Stimulated activated CD4-positive, alpha-beta T cell treated with anti-CD3 and anti-CD28 coated beads, Interleukin-4, amount 100 ng/mL, for 4 hours (primary cell): ENCODE results near the gene TFEB.

Source experiments
- DNase-seq, 2 experiments: peaks; one replicate each; pipeline ENCODE4 v3.0.0-alpha.2; 2020

Gene TFEB

DNA sequence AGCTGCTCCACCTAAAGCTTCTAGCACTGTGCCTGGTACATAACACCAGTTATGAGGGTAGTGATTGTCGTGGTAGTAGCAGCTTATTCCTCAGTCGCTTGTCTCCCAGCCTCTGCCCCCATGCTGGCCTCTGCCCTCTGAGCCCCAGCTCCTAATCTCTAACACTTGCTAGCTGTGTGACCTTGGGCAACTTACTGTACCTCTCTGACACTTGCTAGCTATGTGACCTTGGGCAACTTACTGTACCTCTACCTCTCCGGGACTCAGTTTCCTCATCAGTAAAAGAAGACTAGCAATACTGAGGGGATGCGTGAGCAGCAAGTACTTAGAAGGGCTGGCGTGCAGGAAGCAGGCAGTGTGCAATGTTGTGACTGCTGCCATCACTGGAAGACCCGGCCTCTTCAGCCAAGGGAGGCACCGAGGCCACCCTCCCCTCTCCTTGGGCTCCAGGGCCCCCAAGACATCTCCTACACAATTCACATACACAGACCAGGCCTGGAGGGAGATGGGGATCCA, 87.3 kb downstream of the TFEB start:
- DNase-seq, result no peak

DNA sequence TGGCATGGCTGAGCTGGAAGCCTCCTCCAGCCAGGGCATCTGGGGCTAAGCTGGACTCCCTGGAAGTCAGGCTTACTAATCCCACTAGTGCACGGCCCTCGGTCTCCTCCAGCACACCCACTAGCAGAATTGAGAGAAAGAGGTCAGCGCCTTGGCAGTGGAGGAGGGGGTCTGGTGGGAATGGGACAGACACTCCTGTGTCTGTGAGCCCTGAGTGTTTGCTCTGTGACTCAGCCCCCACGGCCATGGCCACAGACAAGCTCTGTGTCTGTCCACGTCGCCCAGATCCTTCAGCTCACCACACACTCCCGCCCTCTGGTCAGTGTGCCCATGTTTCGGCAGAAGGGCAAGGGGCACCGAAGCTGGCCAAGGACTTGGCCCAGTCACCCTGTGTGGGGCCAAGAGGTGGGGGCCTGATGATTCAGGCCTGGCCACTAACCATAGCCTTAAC, 88.3 kb downstream of the TFEB start:
- DNase-seq, result no peak

DNA sequence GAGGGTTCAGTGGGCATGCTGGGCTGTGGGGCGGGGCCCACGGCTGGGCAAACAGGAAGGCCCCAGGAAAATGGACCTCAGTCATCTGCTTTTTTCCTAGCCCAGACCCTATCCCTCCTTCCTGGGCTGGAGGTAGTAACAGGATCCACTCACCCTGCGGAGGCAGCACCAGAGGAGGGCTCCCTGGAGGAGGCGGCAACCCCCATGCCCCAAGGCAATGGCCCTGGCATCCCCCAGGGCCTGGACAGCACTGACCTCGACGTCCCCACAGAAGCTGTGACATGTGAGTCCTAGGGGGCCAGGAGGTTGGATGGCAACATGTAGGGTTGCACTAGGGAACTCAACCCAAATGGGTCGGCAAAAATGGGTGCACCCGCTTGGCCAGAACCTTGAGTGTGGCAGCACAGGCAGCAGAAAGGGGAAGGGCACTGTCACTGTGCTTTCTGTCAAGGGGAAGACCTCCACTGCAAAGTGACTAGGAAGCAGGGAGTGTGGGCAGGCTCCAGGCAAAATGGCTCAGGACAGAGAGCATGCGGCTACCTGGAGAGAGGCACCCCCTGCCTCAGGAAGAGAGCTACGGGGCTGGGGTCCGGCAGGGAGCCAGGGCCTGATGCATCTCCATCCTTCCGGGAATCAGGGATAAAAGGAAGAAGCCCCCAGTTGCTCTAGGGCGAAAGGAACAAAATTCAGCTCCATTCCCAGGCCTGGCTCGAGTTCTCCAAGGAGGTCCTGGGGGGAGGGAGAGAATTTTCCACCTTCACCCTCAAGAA, 89.2 kb downstream of the TFEB start:
- DNase-seq, result no peak

DNA sequence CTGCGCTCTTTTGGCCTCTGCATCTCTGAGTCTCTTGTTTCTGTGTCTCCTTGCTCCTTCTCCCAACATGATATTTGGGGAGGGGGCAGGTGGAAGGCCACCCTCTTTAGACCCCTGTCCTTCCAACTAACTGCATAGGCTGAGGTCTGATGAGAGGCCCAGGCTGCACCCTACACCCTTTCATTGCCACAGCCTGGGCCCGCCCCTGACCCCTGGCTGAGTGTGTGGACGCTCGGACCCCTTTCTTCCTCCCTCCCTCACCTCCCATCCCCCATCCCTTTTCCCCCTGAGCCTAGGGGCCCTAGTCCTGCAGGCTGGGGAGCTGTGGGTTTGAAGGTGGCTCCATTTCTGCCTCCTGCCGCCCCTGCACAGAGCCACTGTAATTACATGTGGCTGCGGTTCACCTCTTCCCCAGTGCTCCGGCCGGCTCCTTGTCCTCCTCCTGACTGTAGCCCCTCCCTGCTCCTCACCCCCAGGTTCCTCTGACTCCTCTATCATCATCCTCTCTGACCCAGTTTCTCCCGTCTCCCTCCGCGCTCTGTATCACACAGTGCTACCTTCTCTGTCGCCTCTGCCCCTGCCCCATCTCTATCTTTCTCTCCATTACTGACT, 90.3 kb downstream of the TFEB start:
- no peak for DNase-seq

DNA sequence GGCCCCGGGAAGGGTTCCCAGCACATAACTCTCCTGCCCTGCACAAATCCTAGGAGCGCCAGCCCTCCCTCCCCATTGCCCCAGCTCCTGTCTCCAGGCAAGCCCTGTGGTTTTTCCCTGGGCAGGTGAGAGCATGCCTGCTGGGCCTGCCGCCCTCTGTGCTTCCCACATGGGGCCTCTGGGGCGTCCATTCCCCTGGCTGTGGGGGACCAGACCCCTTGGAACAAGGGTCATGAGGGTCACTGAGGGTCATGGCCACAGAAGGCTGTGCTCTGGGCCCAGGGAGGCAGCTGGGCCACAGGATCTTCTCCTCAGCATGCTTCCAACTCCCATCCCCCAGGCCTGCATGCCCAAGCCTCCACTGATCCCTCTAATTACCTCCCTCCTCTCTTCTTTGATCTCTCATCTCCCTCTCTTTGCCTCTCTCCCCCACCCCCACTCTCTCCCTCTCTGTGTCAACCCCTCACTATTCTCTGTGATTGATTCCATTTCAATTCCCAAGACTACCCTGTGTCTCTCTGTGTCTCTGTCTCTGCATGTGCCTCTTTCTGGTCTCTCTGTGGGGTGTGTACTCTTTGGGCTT, 91.0 kb downstream of the TFEB start:
- DNase-seq, result no peak

DNA sequence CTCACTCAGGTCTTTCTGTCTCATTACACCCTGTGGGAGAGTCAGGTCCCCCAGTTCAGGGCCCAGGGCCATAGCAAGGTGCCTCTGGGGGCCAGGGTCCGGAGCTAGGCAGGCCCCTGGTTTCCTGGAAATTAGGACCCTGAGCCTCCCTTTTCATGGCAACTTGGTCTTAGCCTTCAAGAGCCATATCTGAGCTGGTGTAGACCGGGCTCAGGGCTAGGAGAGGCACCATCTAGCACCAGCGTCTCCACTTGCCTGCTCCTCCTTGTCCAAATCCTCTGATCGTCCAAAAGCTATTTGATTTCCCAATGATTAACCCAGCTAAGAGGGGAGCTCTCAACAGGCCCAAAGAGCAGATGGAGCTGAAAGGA, 91.5 kb downstream of the TFEB start:
- DNase-seq, result no peak

DNA sequence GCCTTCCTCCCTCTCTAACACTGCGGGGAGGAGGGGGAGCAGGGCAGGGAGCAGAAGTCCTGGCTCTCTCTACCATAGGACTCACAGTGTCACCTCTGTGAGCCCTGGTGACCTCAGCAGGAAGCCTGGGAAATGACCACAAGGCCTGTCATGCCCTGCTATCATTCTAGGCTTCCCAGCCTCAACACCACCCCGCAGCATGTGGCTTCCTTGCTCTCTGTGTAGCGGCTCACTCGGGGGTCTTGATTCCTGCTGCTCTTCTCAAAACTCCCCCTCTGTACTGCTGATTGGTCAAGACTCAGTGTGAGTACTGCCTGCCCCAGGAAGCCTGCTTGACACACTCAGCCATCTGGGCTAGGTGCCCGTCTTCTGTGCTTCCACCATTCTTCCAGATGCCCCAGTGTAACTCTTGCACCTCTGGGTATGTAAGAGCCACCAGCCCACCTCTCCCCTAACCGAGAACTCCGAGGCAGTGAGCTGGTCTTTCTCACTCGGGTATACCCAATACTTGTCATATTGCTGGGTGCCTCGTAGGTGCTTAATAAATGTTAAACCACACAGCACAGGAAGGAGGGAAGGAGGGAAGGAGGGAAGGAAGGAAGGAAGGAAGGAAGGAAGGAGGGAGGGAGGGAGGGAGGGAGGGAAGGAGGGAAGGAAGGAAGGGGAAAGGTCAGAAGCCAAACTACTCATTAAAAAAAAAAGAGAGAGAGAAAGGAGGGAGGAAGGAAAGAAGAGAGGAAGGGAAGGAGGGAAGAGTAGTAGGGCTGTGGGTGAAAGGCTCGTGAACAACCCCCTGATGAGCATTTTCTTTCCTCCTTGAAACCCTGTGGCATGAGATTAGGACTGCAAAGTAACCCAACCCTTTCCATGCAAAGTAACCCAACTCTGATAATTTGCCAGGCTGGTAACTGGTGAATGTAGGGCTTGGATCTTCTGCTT, 92.2 kb downstream of the TFEB start:
- DNase-seq, result no peak

DNA sequence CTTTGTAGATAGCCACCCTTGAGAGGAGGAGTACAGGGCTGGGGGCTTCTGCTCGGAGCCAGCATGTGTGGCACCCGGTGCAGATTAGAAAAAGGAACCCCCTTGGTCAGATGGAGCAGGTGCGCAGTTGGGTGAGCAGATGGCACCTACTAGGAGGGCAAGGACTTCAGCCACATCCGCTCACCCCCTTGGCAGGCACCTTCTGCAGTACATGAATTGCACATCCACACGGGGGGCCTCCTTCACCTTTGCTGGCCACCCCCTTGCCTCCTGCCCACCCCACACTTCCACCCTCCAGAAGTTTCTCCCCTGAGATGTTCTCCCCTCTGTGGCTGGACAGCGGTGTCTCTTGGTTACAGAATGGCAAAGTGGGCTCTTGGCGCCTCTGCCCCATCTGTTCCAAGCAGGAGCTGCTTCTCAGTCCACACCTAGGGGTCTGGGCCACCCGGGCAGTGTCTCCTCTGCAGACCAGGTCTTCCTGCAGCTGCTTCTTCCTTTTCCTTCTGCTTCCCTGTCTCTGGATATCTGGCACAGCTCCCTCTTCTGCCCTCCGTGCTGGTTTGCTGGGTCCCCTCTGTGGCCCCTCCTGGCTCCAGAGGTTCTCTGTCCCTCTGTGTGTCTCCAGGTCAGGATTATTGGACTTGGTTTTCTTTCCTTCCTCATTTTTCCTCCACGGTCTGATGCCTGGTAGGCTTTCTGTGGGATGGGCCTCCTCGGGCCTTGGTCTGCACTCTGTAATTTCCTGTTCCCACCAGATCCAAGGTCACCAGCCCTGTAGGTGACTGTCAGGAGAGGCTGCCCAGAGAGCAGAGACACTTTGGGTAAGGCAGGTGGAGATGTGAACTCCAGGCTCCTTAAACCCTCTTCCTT, 93.1 kb downstream of the TFEB start:
- no peak for DNase-seq

DNA sequence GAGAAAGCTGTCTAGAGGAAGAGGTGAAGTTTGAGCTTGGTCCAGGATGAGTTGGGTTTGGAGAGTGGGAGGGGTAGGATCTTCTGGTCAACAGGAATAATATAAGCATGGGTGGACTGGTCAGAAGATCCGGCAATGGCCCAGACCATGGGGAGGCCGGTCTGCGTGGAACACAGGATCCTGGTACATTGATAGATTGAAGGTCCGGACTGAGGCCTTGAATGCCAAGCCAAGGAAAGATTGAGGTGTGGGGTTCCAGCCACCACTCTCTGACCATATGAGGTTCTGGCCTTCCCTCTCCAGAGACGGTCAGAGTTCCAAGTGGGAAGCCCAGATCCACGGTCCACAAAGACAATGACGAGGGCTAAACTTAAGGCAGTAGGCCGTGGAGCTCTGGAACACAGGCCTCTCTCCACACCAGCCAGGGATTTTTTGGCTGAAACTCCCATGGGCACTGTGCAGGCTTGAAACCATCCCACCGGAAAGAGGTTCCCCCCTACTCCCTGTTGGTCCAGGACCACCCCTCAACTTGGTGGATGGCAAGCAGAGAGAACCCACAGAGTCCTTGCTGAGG, 94.0 kb downstream of the TFEB start:
- DNase-seq, result no peak

DNA sequence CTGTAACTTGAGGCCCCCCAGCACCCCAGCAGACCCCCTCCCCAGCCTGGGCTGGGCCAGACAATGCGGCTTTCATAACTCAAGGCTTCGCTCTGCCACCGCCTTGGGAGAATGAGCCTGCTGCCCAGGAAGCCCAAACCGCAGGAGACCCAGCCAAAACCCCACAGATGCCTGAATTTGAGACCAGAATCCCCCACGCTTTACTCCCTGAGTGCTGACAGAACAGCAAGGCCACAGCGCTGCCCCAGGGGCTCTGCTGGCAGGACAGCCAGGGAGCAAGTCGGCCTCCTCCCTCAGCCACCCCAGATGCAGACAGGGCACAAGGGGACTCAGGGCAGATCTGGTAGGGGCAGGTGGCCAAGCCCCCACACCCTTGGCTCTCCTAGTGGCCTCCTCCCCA, 95.0 kb downstream of the TFEB start:
- DNase-seq, result no peak

DNA sequence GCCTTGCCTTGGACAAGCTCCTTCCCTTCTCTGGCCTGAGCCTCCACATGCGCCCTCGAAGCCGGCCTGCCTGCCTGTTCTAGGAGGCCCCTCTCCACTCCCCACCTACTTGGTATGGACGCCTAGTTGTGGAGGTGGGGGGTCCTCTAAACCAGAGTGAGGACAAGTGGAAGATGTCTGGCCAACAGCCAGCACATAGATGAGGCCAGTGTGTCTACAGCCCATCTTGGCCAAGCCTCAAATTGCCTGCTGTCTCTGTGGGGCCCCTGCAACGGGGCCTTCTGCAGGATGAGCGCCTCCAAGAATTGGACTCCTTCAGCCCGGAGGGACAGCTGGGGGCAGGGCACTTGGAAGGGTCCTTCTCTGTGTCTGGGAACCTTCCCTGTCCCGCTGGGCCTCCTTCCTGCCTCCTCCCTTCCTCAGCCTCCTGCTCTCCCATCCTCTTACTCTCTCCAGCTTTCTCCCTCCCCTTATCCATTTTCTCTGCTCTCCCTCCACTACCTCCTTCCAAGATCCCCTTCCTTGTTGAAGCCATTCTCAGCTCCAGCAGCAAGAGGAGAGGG, 95.5 kb downstream of the TFEB start:
- DNase-seq, result no peak

DNA sequence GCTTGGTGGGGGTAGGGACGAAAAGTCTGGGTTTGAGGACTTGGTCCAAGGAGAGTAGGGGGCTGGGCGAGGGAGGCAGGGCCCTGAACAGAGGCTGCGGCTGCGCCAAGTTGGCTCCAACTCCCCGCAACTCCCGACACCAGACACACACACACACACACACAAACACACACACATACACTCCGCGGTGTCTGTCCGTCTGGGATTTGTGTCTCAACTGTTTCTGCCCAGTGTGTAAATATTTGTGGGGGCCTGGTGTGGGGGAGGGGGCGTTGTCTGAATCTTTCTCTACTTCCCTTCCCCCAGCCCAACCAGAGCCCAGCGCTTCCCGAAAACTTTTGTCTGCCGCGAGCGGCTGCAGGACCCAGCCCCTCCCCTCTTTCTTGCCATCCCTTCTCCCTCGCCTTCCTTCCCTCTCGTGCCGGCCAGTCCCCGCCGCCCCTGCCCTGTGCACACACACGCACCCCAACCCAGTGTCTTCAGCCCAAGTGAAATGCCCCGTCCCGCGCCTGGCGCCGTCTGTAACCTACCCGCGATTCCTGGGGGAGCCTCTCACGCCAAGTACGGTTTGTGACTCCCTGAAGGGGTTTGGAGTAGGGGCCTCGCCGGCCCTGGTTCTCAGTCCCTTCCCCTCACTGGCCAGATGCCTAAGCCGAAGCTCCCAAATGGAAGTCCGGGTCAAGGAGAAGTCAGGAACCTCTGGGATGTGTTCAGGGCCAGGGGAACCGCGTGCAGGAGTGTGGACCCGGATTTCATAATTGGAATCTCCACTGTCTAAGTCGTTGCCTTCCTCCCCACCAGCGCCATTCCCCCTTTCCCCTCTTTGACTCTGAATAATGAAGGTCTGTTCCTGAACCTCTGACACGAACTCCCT, 96.2 kb downstream of the TFEB start:
- no peak for DNase-seq

DNA sequence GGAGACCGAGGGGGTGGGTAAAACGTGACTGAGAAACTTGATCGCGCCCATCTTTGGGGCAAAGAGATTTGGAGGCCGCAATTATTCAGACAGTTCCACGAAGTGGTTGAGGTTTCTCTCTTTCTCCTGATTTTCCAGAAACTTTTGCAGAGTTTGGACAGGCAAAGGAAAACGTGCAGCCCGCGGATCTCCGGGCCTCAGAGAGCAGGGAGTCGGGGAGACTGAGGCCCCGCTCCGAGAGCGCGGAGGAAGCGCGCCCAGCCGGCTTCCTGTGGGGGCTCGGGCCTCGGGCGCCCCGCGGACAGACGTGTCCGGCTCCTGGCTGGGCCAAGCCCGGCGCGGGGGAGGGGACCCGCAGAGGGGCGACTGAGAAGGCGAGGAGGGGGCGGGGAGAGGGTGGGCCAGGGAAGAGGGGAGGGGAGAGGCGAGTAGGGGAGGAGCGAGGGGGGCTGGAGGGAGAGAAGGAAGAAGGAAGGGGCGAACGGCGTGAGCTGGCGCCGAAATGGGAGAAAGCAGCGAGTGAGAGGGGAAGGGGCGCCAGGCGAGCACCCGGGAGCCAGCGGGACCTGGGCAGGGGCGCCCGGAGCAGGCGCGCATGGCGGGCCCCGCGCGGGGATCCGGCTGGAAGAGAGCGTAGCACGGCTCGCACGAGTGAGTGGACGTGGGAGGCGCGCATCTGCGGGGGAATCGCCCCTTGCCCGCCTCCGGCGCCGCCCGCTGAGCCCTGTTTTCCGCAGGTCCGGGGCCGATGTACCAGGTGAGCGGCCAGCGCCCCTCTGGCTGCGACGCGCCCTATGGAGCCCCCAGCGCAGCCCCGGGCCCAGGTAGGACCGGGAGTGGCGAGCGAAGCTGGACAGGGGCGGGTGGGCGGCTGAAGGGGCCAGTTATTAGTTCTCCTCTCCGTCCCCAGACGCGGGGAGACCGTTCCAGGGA, 97.1 kb downstream of the TFEB start, which contains the start of gene MDFI:
Gene MDFI (plus strand): TSS at position 467 of the 933 bp plus-strand sequence. CDS start 282 bp downstream, at position 749.
- DNase-seq, result no peak

DNA sequence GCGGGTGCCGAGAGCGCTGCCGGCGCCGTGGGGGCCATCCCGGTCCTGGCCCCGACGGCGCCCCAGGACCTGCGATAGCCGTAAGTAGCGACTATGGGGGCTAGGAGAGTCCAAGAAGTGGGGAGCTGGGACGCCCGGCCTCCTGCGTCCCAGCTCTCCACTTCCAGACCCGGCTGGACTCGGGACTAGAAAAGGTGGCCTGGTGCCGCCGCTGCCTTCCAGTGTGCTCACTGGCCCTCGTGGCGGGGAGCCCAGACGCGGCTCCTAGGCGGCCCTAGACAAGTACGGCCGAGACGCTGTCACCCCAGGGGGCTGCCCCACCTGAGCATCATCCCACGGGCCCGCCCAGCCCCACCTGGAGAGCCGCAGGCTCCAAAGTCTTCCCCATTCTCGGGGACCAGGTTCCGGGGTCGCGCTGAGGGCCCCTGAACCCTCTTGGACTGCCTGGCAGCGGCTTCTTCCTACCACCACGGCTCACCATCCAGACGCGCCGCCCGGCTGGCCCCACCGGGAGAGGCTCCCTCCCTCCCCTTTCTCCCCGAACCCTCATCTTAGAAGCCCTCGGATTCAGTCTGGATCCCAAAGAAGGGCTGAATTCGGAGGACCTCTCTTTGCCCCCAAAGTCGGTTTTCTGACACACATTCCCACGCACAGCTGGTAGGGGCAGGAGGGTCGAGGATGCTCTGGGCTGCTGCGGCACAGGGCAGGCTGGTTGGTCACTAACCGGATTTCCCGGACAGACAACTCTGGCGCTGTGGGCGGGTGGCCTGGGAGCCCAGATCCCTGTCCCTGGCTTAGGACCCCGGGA, 98.0 kb downstream of the TFEB start:
- DNase-seq, result no peak

DNA sequence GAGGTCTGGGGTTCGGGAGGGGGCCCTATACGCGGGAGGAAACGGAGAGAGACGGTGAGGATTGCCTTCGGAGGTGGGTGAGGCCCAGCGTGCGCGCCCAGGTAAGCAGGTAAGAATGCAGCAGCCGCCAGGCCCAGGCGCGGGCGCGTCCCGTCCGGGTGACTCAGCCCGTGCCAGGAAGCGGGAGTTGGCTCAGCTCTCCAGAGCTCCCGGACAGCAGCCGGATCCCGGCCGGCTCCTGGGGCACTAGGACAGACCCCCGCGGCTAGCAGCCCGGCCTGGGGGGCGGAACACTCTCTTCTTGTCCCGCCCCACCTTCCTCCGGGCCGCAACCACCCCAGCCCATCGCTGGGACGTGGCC, 98.6 kb downstream of the TFEB start:
- DNase-seq, result no peak

DNA sequence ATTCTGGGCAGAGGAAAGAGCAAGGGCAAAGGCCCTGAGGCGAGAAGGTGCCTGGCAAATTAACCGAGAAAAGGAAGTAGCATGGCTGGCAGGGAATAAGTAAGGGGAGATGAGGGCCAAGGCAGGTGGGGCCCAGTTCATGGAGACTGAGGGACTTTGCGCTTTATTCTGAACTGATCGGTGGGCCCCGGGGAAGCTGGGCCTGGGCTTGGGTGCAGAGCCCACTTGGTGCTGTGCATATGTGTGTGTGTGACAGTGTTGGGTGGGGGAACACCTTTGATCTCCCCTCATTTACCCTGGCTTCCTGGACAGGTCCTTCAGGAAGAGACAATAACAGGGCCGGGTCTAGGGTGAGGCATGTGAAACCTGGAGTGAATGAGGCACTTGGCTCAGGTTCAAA, 100.0 kb downstream of the TFEB start:
- no peak for DNase-seq

DNA sequence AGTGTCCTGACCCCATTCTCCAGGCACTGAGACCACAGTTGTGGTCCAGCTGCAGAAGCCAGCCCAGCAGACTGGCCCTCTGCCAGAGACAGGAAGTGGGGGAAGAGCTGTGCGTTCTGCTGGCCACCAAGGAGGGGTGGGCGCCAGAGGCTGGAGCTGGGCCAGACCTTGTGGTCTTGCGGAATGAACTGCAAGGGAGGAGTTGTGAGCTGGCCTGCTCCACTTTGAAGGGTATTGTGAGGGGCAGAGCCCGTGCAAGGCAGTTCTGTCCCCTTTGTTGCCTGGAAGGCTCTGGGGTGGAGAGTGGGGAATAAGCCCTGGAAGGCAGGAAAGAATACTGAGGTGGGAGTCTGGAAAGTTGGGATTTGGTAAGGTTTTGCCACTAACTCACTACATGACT, 100.8 kb downstream of the TFEB start:
- no peak for DNase-seq
